ENCODE measurements around the gene WWOX. TPM values are rescaled to one million over a fixed set of nuclear protein-coding genes. Genes with fewer than 3 reads are reported as not detected.
A peak's percentile ranks its signal among the peaks of the same experiment; 100 is the strongest.

The WWOX gene
- total RNA-seq, 6 experiments from 2014 or later = 13.0 to 24.3 (median 16.5) TPM

GRCh38 chr16:78353640-78354275, 254.3 kb downstream of the WWOX start:
- ATAC-seq = peak in 1 of 4 donors; percentile 23
- Histone ChIP-seq H3K4me3 (no peak overlapping the region), H3K9me3 (no peaks in the 10 kb centered on the region), H3K27ac (no peak overlapping the region), H3K36me3 (no peaks in the 10 kb centered on the region), H3K27me3 (no peaks in the 10 kb centered on the region), H3K4me1 (no peaks in the 10 kb centered on the region)
- DNase-seq = no peak
- WGBS (ENCODE audit: insufficient coverage, low coverage, low lambda C conversion rate, missing lambda C conversion rate) = 58% methylated on average over 5 of the region's 9 CpGs
- intact Hi-C loops (cut with DNase I) = no loop called here
- no peak for TF ChIP-seq CTCF (IDR thresholded peaks at IDR 0.05)
- no peak for TF ChIP-seq POLR2A (IDR thresholded peaks at IDR 0.05)

DNA sequence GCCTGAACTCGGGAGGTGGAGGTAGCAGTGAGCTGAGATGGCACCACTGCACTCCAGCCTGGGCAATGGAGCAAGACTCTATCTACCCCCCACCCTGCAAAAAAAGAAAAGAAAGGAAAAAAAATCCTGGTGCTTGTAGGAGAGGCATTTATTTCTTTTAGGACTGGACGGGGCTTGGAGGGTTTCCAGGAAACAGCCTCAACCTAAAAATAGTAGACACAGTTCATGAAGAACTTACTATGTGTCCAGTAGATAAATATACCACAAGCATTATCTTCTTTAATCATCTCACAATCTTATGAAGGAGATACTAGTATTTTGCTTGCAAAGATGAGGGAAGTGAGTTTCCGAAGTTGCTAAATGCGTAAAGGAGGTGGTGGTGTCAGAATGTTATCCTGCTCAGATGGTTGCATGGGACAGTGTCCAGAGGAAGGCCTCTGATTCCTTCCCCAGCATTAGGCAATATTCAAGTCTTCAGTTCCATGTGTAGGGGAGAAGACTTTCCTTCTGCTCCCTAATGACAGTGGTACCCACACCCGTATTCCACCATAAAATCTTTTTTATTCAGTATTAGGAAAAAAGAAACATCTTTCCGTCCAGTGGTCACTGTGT, 263.2 kb downstream of the WWOX start:
- H3K36me3 ChIP-seq = no peaks in the 10 kb centered on the region
- TF ChIP-seq CTCF (IDR thresholded peaks at IDR 0.05) (no peak), POLR2A (IDR thresholded peaks at IDR 0.05) (no peak)
- WGBS (ENCODE audit: insufficient coverage, low coverage, low lambda C conversion rate, missing lambda C conversion rate) = 82% methylated on average over 6 of the region's 6 CpGs
- intact Hi-C loops (cut with DNase I) = no loop called here
- DNase-seq (no peak), ATAC-seq (no peak)
- H3K9me3 ChIP-seq = no peaks in the 10 kb centered on the region
- no peak overlapping the region for H3K27ac ChIP-seq
- H3K27me3 ChIP-seq = no peaks in the 10 kb centered on the region
- no peaks in the 10 kb centered on the region for H3K4me1 ChIP-seq
- H3K4me3 ChIP-seq = no peak overlapping the region

DNA sequence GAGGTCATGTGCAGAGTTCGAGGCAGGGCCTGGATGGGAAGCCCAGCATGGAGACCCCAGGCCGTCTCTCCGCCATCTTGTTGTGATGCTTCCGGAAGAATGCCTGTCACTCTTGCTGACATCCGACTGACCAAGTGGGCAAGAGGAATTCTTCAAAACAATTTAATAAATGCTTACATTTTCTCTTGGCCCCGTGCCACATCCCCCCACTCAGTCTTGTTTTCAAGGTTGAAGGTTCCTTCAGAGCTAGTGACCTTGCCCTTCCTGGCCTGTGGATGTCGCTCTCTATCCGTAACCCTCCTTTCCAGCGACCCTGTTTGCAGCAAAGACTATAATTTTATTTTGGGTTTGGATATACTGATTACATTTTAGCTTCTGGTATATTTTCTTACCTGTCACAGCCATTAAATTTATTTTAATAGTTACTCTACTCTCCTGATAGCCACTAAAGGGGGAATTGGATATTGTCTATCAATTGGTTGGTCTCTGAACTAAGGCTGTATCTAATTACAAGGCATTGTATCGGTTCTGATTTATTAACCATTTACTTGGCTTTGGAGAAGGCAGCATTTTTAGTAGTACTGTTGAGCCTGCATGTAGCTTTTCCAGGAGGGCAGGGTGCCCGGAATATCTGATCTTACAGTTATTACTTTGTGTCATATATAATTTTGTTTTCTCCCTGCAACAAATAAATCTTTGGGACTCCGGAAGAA, 264.5 kb downstream of the WWOX start:
- Histone ChIP-seq H3K4me1 (no peaks in the 10 kb centered on the region), H3K9me3 (no peaks in the 10 kb centered on the region), H3K27ac (no peak overlapping the region), H3K4me3 (no peak overlapping the region), H3K36me3 (no peaks in the 10 kb centered on the region), H3K27me3 (no peaks in the 10 kb centered on the region)
- intact Hi-C loops (cut with DNase I) = no loop called here
- no peak for DNase-seq
- ATAC-seq = no peak
- TF ChIP-seq POLR2A (IDR thresholded peaks at IDR 0.05) = no peak
- WGBS (ENCODE audit: insufficient coverage, low coverage, low lambda C conversion rate, missing lambda C conversion rate) = 86% methylated on average over 12 of the region's 12 CpGs

GRCh38 chr16:78364556-78364880, 265.1 kb downstream of the WWOX start:
- TF ChIP-seq CTCF (IDR thresholded peaks at IDR 0.05) (no peak), POLR2A (IDR thresholded peaks at IDR 0.05) (no peak)
- ATAC-seq (no peak), DNase-seq (no peak)
- Histone ChIP-seq H3K36me3 (no peaks in the 10 kb centered on the region), H3K27me3 (no peaks in the 10 kb centered on the region), H3K9me3 (no peaks in the 10 kb centered on the region), H3K27ac (no peak overlapping the region), H3K4me3 (no peak overlapping the region), H3K4me1 (no peaks in the 10 kb centered on the region)
- WGBS (ENCODE audit: insufficient coverage, low coverage, low lambda C conversion rate, missing lambda C conversion rate) = 54% methylated on average over 2 of the region's 3 CpGs
- intact Hi-C loops (cut with DNase I) = no loop called here

DNA sequence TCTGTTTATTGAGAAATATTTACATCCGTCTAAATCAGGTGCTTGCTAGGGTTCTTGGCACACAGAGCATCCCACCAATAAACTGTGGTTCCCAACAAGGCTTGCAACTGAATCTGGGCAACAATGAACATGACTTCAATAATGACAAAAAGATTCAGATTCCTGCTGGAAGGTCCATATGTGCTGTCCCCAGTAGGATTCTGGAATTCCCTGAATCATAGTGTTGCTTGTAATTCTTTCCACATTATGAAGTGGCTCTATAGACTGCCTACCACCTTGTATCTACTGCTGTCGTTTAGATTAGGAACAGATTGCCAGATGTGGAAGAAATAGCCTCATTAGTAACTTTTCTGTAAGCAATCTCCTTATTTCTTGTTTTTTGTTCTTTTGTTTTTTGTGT, 265.9 kb downstream of the WWOX start:
- Histone ChIP-seq H3K27ac (no peak overlapping the region), H3K36me3 (no peaks in the 10 kb centered on the region), H3K4me3 (no peak overlapping the region), H3K4me1 (no peaks in the 10 kb centered on the region), H3K27me3 (no peaks in the 10 kb centered on the region), H3K9me3 (no peaks in the 10 kb centered on the region)
- WGBS (ENCODE audit: insufficient coverage, low coverage, low lambda C conversion rate, missing lambda C conversion rate) = 79% methylated on average over 2 of the region's 2 CpGs
- ATAC-seq (no peak), DNase-seq (no peak)
- intact Hi-C loops (cut with DNase I) = no loop called here
- TF ChIP-seq POLR2A (IDR thresholded peaks at IDR 0.05) (no peak), CTCF (IDR thresholded peaks at IDR 0.05) (no peak)

All from right lobe of liver (tissue), 6 donors.